Measurements from ENCODE around the gene TAS1R1.
"Not testable (repeated sequence)": the region's sequence is repeated elsewhere in the genome, so short reads cannot be mapped to it uniquely, and the experiment has no call there.

Gene TAS1R1

GRCh38 chr1:6588893-6589520 is 33.9 kb downstream of the TAS1R1 start:
- no peak for DNase-seq (ENCODE audit: low read depth)

GRCh38 chr1:6590046-6590445 is 34.9 kb downstream of the TAS1R1 start:
- no peak for DNase-seq (ENCODE audit: low read depth)

- DNase-seq (ENCODE audit: low read depth), result no peak
These were observed 36.1 kb downstream of the TAS1R1 start for GRCh38 chr1:6591222-6591621.

- no peak for DNase-seq (ENCODE audit: low read depth)
These were observed 36.5 kb downstream of the TAS1R1 start for GRCh38 chr1:6591644-6592043.

- no peak for DNase-seq (ENCODE audit: low read depth)
These were observed 37.3 kb downstream of the TAS1R1 start for GRCh38 chr1:6592441-6592840.

- DNase-seq (ENCODE audit: low read depth), result no peak
These were observed 37.9 kb downstream of the TAS1R1 start for GRCh38 chr1:6592865-6593593.

GRCh38 chr1:6593810-6594209 is 38.7 kb downstream of the TAS1R1 start:
- DNase-seq (ENCODE audit: low read depth), result no peak

- no peak for DNase-seq (ENCODE audit: low read depth)
These were observed 40.1 kb downstream of the TAS1R1 start for GRCh38 chr1:6594977-6595740.

GRCh38 chr1:6596351-6596750 is 41.2 kb downstream of the TAS1R1 start:
- DNase-seq (ENCODE audit: low read depth), result no peak

- no peak for DNase-seq (ENCODE audit: low read depth)
These were observed 42.0 kb downstream of the TAS1R1 start for GRCh38 chr1:6596886-6597776.

GRCh38 chr1:6597777-6598131 is 42.6 kb downstream of the TAS1R1 start:
- DNase-seq (ENCODE audit: low read depth), result no peak

GRCh38 chr1:6599141-6599975 is 44.3 kb downstream of the TAS1R1 start:
- DNase-seq (ENCODE audit: low read depth), result peak; percentile 33

GRCh38 chr1:6599991-6600390 is 44.9 kb downstream of the TAS1R1 start:
- DNase-seq (ENCODE audit: low read depth), result not testable (repeated sequence)

GRCh38 chr1:6600410-6601048 is 45.4 kb downstream of the TAS1R1 start:
- no peak for DNase-seq (ENCODE audit: low read depth)

- peak; percentile 70 for DNase-seq (ENCODE audit: low read depth)
These were observed 46.2 kb downstream of the TAS1R1 start for GRCh38 chr1:6601049-6601922.

GRCh38 chr1:6601923-6602668 is 47.0 kb downstream of the TAS1R1 start:
- no peak for DNase-seq (ENCODE audit: low read depth)

GRCh38 chr1:6602669-6603237 is 47.6 kb downstream of the TAS1R1 start, which contains the start of gene KLHL21:
Gene KLHL21, minus strand, starts transcription at chr1:6602869. Its CDS starts 52 bp downstream, at chr1:6602817.
- peak; percentile 82 for DNase-seq (ENCODE audit: low read depth)

GRCh38 chr1:6603238-6603914 is 48.3 kb downstream of the TAS1R1 start:
- DNase-seq (ENCODE audit: low read depth), result no peak

Measured in activated gamma-delta T cell treated with anti-CD3 and anti-CD28 coated beads, Interleukin-2, amount 50 U/mL, for 16 hours (primary cell).